ENCODE measurements around the gene ITGA4.

ITGA4 gene

GRCh38 chr2:181576431-181576830 lies 119.2 kb downstream of the ITGA4 start:
- DNase-seq, result no peak

GRCh38 chr2:181578829-181579228 lies 121.6 kb downstream of the ITGA4 start:
- no peak for DNase-seq

- DNase-seq, result no peak
These were observed 124.3 kb downstream of the ITGA4 start for GRCh38 chr2:181581534-181581933.

- DNase-seq, result no peak
These were observed 128.5 kb downstream of the ITGA4 start for GRCh38 chr2:181585732-181586131.
